Natural killer cell (primary cell): ENCODE results near the gene USP6NL. TPM values are rescaled to one million over a fixed set of nuclear protein-coding genes. Genes with fewer than 3 reads are reported as not detected.

Experiments used
- ATAC-seq, 3 donors: fragments of 150-1000 bp in 2 of 3; fragments of 200-7000 bp in 1 of 3; cut with Tn5 transposase; 1 replicate in 1 of 3; 2 replicates in 2 of 3; pipeline ENCODE4 v1.10.0; 2021; ENCODE audit warnings: mild to moderate bottlenecking in 2 of 3, moderate library complexity in 2 of 3
- DNase-seq, 2 donors: peaks; one replicate each; pipeline versions ENCODE4 v3.0.0 to v3.0.0-alpha.2; 2013 to 2021; ENCODE audit warnings: mixed read lengths in 1 of 2
- H3K27ac ChIP-seq: one replicate; pipeline ENCODE4 v1.5.1; 2013; ENCODE audit warnings: mild to moderate bottlenecking, low read length
- H3K27me3 ChIP-seq: one replicate; pipeline ENCODE4 v1.6.1; 2013; ENCODE audit warnings: low read length; ENCODE audit not compliant: control insufficient read depth, insufficient read depth
- H3K36me3 ChIP-seq: one replicate; pipeline ENCODE4 v1.6.1; 2013; ENCODE audit warnings: low read length; ENCODE audit not compliant: control insufficient read depth, insufficient read depth
- H3K4me1 ChIP-seq: one replicate; pipeline ENCODE4 v1.6.1; 2013; ENCODE audit warnings: low read length; ENCODE audit not compliant: control insufficient read depth, insufficient read depth
- H3K4me3 ChIP-seq: one replicate; pipeline ENCODE4 v1.5.1; 2013; ENCODE audit warnings: low read length
- H3K9me3 ChIP-seq: one replicate; pipeline ENCODE4 v1.6.1; 2013; ENCODE audit warnings: low read length; ENCODE audit not compliant: control insufficient read depth, insufficient read depth
- H3K27ac Mint-ChIP-seq, 2 donors: one replicate each; pipeline ENCODE4 v1.8.0; 2022; ENCODE audit warnings: mild to moderate bottlenecking in 2 of 2, mixed read lengths in 2 of 2, moderate library complexity in 1 of 2
- H3K27me3 Mint-ChIP-seq, 2 donors: one replicate each; pipeline ENCODE4 v1.8.0; 2022; ENCODE audit warnings: low read depth in 2 of 2, mixed read lengths in 2 of 2
- H3K36me3 Mint-ChIP-seq: one replicate; pipeline ENCODE4 v1.8.0; 2022; ENCODE audit warnings: mixed read lengths
- H3K4me1 Mint-ChIP-seq, 2 donors: one replicate each; pipeline ENCODE4 v1.8.0; 2022; ENCODE audit warnings: mixed read lengths in 2 of 2
- H3K4me3 Mint-ChIP-seq: one replicate; pipeline ENCODE4 v1.8.0; 2022; ENCODE audit warnings: mild to moderate bottlenecking, moderate library complexity, mixed read lengths
- H3K9me3 Mint-ChIP-seq, 2 donors: one replicate each; pipeline ENCODE4 v1.8.0; 2022; ENCODE audit warnings: mixed read lengths in 2 of 2
- CTCF ChIP-seq: fragments of 200-600 bp; IDR thresholded peaks from one replicate; pipeline ENCODE4 v1.8.0; 2022; ENCODE audit warnings: antibody characterized with exemption
- WGBS: methylation state at CpG from one replicate; pipeline ENCODE4 v1.1.7; 2013; ENCODE audit warnings: missing lambda C conversion rate; ENCODE audit not compliant: insufficient coverage; 5-methylcytosine and 5-hydroxymethylcytosine counted together
- intact Hi-C: fragments of 100-400 bp; cut with micrococcal nuclease; formaldehyde crosslinking; loops from one replicate; pipeline ENCODE4 v1.14.2; 2022
- total RNA-seq, 4 donors: library from RNA; stranded (reverse); fragments of 120-200 nt in 1 of 4; gene quantifications; one replicate each; pipeline versions ENCODE4 v1.2.3 to v1.2.4, GENCODE V29; 2013 to 2022

USP6NL gene
- total RNA-seq, 3 donors from 2014 or later (not counting 1 experiment from before 2014, with no cell fraction given): 2.3 to 3.7 (median 2.5) TPM

GRCh38 chr10:11425296-11425610, 186.2 kb downstream of the USP6NL start:
- no peak overlapping the region for H3K27ac Mint-ChIP-seq
- peaks cover 11% of the 10 kb centered on the region for H3K9me3 ChIP-seq
- H3K9me3 Mint-ChIP-seq: no peaks in the 10 kb centered on the region
- TF ChIP-seq CTCF: no peak
- H3K36me3 Mint-ChIP-seq: no peaks in the 10 kb centered on the region
- no peak overlapping the region for H3K27ac ChIP-seq
- H3K4me3 ChIP-seq: no peak overlapping the region
- no peaks in the 10 kb centered on the region for H3K36me3 ChIP-seq
- H3K27me3 Mint-ChIP-seq: no peaks in the 10 kb centered on the region
- no peak for ATAC-seq
- H3K4me3 Mint-ChIP-seq: no peak overlapping the region
- H3K4me1 Mint-ChIP-seq: peaks cover 12 to 16% of the 10 kb centered on the region in 2 donors
- WGBS: 88% methylated on average over 3 of the region's 3 CpGs
- intact Hi-C loops: no loop called here
- peaks cover 5% of the 10 kb centered on the region for H3K4me1 ChIP-seq
- no peaks in the 10 kb centered on the region for H3K27me3 ChIP-seq
- DNase-seq: no peak

- no peak overlapping the region for H3K4me3 ChIP-seq
- peaks cover 12 to 16% of the 10 kb centered on the region in 2 donors for H3K4me1 Mint-ChIP-seq
- intact Hi-C loops: no loop called here
- WGBS: 80% methylated on average over 10 of the region's 11 CpGs
- peak; percentile 32 for TF ChIP-seq CTCF
- H3K27ac Mint-ChIP-seq: no peak overlapping the region
- ATAC-seq: no peak
- no peaks in the 10 kb centered on the region for H3K36me3 Mint-ChIP-seq
- H3K27me3 ChIP-seq: no peaks in the 10 kb centered on the region
- H3K4me1 ChIP-seq: peaks cover 5% of the 10 kb centered on the region
- no peaks in the 10 kb centered on the region for H3K36me3 ChIP-seq
- peaks cover 11% of the 10 kb centered on the region for H3K9me3 ChIP-seq
- no peaks in the 10 kb centered on the region for H3K9me3 Mint-ChIP-seq
- H3K4me3 Mint-ChIP-seq: no peak overlapping the region
- H3K27ac ChIP-seq: no peak overlapping the region
- no peaks in the 10 kb centered on the region for H3K27me3 Mint-ChIP-seq
- DNase-seq: no peak
Measured at GRCh38 chr10:11424456-11425295, 186.8 kb downstream of the USP6NL start.

GRCh38 chr10:11416974-11417373, 194.5 kb downstream of the USP6NL start:
- H3K4me1 ChIP-seq: no peaks in the 10 kb centered on the region
- H3K27me3 ChIP-seq: no peaks in the 10 kb centered on the region
- intact Hi-C loops: no loop called here
- no peak overlapping the region for H3K27ac ChIP-seq
- H3K9me3 ChIP-seq: peaks cover 11% of the 10 kb centered on the region
- Mint-ChIP-seq H3K4me1 (no peaks in the 10 kb centered on the region), H3K9me3 (peaks cover 3 to 4% of the 10 kb centered on the region in 2 donors), H3K27ac (no peak overlapping the region), H3K4me3 (no peak overlapping the region), H3K36me3 (peaks cover 10% of the 10 kb centered on the region), H3K27me3 (no peaks in the 10 kb centered on the region)
- no peak for TF ChIP-seq CTCF
- 90% methylated on average over 2 of the region's 2 CpGs for WGBS
- no peak overlapping the region for H3K4me3 ChIP-seq
- H3K36me3 ChIP-seq: no peaks in the 10 kb centered on the region
- no peak for DNase-seq
- no peak for ATAC-seq

- Histone ChIP-seq H3K4me3 (no peak overlapping the region), H3K9me3 (peaks cover 6% of the 10 kb centered on the region), H3K4me1 (no peaks in the 10 kb centered on the region), H3K27me3 (no peaks in the 10 kb centered on the region), H3K27ac (no peak overlapping the region), H3K36me3 (no peaks in the 10 kb centered on the region)
- no peak for TF ChIP-seq CTCF
- no peak overlapping the region for H3K4me3 Mint-ChIP-seq
- no peak overlapping the region for H3K27ac Mint-ChIP-seq
- H3K4me1 Mint-ChIP-seq: no peaks in the 10 kb centered on the region
- no peaks in the 10 kb centered on the region for H3K27me3 Mint-ChIP-seq
- intact Hi-C loops: no loop called here
- H3K9me3 Mint-ChIP-seq: peaks cover 3 to 4% of the 10 kb centered on the region in 2 donors
- H3K36me3 Mint-ChIP-seq: peaks cover 10% of the 10 kb centered on the region
- 92% methylated on average over 5 of the region's 5 CpGs for WGBS
- no peak for DNase-seq
- ATAC-seq: no peak
Measured at GRCh38 chr10:11415095-11415494, 196.4 kb downstream of the USP6NL start.
